Hindlimb muscle (tissue), 1 donor: ENCODE data around the gene PXDN. TPM values are rescaled to one million over a fixed set of nuclear protein-coding genes. Genes with fewer than 3 reads are reported as not detected.
"Not testable (repeated sequence)": the region's sequence is repeated elsewhere in the genome, so short reads cannot be mapped to it uniquely, and the experiment has no call there.

ENCODE experiments used
- DNase-seq: peaks from one replicate; pipeline ENCODE4 v3.0.0-alpha.2; 2013
- polyA plus RNA-seq: library from polyadenylated mRNA; unstranded; fragments of 120-200 nt; gene quantifications from one replicate; pipeline ENCODE4 v1.2.1, GENCODE V29; 2013; ENCODE audit not compliant: insufficient read length

Gene PXDN
- 140 TPM for polyA plus RNA-seq

- peak; percentile 82 for DNase-seq
Measured at GRCh38 chr2:1744446-1745170, at the start of gene PXDN. Gene PXDN (minus strand): TSS chr2:1744515. CDS start chr2:1744455, 60 bp downstream.

DNA sequence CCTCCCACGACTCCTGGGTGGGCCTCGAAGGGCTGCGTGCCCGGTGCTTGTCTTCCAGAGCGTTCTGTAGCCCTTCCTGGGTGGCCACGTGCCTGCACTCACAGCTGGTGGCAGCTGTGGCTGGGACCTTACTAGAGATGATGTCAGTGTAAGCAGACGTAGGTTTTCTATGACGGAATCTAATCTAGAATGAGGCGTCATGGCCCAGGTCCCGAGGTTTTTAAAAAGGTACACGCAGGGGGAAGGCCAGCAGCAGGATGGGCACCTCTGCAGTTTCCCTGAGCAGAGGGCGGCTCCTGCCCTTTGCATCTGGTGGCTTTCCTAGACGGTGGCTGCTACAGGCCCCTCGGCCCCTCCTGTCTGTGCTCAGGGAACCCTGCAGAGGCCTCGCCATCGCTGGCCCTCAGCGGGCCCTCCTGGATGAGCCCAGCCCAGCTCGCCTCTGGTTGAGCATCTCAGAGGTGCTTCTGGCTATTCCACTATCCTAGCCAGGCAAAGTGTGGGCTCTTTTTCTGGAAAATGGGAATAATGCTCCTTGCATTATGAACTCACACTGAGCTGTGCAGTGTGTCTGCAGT is 49.6 kb upstream of the PXDN start:
- no peak for DNase-seq

- DNase-seq: no peak
Measured at GRCh38 chr2:1793001-1793867, 48.9 kb upstream of the PXDN start.

DNA sequence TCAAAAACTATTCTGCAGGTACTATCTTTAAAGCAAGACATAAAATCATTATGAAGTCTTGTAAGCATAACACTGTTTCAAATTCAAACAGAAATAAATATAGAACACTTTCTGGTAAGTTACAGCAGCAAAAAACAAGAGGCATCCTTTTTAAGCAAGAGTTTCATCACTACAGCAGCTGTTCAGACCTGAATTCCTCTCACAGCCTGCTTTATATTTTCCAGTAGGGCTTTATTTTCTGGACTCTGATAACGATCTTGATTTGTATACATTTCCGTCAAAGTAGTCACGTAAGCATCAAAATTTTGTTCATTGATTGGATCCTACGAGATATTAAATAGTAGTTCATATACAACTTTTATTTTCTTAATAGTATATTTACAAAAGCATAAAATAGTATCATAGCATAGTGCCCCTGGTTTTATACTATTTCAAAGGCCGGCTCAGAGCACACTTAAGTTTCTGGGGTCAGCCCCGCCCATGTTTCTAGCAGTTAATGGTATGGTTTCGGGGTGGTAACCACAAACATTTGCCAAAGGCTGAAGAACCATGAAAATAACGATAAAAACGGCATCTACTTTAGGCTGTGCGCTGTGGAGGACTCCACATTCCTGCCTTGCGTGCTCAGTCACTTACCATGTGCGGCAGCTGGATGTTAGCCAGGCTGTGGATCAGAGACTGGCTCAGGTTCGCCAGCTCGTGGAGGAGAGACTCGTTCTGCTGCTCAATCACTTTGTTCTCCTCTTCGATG is 47.5 kb upstream of the PXDN start:
- DNase-seq: no peak

- DNase-seq: no peak
Measured at GRCh38 chr2:1791006-1791605, 46.8 kb upstream of the PXDN start.

DNA sequence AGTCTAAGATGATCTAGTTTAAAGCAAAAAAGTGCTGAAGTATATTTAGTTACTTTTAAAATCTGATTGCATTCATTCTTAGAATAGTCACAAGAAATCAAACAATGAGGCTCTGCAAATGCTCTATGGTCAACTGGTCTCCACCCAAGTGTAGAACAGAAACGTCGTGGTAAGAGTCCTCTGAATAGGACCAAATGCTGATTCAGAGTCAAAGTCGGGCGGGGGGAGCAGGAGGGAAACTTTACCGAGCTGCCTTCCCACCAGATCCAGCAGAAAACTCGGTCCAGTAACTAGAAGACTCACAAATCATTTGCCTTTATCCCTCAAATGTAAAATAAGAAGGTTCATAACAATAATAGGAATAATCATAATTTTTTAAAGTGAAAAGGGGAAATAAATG is 46.2 kb upstream of the PXDN start:
- no peak for DNase-seq

DNA sequence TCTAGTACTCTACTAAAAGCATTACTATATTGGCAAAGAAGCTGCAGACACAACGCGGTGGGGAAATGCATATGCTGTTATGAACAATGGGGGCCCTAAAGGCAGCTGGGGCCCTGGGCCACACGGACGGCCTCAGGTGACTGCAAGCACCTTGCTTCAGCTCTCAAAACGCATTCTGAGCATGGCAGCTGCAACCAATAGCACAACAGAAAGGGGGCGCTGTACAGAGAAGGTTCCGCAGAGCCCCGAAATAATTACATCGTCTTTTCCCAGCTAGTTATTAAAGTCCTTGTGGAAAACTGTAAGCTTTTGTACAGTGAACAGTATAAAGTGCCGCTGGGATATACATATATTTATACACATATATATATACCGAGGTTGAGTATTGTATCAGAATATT is 45.3 kb upstream of the PXDN start:
- no peak for DNase-seq

- no peak for DNase-seq
Measured at GRCh38 chr2:1788478-1788959, 44.2 kb upstream of the PXDN start.

DNA sequence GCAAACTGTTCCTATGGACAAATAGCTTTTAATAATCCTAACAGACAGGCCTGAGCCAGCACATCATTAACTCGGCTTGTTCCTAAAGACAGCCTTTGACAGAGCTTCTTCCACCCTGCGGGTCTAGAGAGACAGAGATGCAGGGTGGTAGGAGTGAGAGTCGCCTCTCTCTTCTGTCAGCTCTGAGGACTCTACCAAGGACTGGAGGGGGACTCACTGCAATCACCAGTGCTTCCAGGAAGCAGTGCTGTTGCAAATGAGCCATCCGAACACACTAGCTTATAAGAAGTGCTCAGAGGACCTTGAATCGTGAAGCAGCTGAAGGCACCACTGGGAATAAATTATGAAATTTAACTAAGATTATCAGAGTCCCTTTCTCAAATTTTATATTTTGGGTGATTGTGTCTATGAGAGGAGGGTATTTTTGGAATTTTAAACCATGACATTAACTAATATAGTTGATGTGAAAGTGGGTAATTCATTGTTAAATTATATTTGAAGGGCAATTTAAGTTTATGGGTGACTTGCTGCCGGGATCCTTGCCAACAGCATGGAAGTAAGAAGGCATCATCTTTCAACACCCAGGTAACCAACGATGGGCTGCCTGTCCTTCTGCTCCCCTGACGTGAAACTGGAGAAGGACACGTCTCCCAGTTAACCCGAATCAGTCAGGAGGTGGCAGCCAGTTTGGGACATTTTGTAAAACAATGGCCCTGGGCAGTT is 43.6 kb upstream of the PXDN start:
- DNase-seq: no peak

DNA sequence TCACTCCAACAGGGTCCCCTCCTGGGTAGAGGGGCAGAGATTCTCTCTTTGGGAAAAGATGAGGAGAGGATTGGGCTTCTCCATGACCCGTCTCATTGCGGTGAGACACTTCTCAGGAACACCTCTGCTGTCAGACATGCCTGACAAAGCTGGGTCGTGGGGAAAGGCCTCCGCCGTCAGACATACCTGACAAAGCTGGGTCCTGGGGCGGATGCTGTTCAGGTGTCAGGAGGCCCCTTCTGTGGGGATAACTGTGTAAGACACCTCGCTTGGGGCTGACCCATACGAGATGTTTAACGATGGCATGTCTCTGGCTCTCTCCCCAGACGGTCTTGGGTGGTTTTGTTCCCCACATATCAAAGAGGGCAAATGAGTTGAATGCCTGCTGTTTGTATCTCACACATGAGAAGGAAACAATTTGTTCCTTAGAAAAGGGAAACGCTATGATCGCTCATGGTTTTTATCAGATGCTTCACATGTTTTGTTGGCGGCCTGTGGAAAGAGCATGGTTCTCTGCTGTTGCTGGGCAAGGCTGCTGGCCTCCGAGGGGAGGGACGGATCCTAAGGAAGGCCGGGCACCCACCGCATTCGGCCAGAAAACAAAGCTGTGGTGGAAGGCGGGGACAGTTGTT is 40.8 kb upstream of the PXDN start:
- no peak for DNase-seq

- no peak for DNase-seq
Measured at GRCh38 chr2:1784087-1784486, 39.8 kb upstream of the PXDN start.

DNA sequence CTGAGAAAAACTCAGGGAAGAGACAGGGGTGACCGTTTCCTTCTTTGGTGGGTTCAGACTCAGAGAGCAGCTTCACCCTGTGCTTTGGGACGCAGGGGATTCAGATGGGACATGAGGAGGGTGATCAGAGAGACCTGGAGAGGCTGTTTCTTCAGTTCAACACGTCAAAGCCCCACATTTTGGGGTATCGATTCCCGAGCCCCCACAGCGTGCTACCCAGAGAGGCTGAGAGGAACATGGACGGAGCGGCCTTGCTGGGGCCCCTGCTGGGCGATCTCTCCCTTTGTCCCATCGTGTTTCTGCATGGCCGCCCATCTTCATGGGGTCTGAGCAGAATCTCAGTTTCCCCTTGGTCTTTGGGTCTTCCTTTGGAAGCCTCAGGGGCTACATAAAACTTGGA is 38.2 kb upstream of the PXDN start:
- no peak for DNase-seq

DNA sequence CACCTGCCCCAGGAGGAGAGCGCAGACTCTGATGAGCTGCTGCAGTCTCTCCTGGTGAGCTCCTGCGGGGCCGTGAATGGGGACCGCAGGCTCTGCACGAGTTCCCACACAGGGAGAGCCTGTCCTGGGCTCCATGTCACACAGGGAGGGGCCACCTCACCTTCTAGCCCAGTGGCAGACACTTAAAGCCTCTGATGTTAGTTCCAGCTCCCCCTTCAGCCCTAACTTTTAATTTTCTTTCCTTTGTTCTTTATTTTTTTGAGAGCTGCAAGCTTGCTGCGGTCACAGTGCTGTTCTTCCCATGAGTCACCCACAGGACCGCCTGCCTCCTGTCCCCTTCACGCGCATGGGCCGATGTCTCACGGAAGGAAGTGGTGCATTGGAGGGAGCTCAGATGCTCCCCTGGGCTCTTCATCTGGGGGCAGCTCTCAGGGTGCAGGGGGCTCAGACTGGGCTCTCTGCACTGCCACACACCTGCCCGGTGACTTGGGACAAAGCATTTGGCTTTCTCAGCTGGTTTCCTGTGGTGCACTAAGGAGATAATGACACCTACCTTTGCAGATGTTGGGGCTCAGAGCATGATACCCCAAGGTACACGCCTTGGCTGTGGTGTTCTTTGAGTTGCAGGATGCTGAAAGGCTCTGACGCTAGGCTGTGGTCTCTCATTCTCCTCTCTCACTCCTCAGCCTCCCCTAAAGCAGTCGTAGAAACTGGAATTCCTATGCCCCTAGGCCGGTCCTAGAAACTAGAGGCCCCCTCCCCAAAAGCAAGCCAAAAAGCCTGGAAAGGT is 37.2 kb upstream of the PXDN start:
- DNase-seq: no peak

- DNase-seq: no peak
Measured at GRCh38 chr2:1780693-1781092, 36.4 kb upstream of the PXDN start.

- DNase-seq: not testable (repeated sequence)
Measured at GRCh38 chr2:1780054-1780453, 35.7 kb upstream of the PXDN start.

- no peak for DNase-seq
Measured at GRCh38 chr2:1778566-1778965, 34.3 kb upstream of the PXDN start.

GRCh38 chr2:1777781-1778180 is 33.5 kb upstream of the PXDN start:
- DNase-seq: no peak

- DNase-seq: no peak
Measured at GRCh38 chr2:1777156-1777555, 32.8 kb upstream of the PXDN start.

DNA sequence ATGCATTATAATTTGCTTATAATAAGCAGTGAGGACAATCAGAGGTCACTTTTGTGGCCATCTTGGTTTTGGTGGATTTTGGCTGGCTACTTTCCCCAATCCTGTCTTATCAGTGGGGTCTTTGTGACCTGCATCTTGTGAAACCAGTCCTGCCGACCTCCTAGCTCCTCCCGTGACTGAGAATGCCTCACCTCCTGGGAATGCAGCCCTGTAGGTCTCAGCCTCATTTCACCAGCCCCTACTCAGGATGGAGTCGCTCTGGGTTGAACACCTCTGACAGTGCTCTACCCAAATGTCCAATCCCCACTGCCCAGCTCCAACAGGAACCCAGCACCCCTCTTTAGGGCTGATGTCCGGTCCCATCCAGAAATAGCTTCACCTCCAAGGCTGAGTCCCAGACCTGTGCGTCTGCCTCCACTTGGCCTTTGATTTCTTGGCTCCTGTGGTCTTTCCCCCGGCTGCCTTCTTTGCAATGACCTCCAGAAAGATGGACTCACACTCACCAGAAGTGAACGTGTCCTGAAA is 31.3 kb upstream of the PXDN start:
- DNase-seq: no peak

GRCh38 chr2:1774929-1775328 is 30.6 kb upstream of the PXDN start:
- DNase-seq: no peak
